HG03439 (cell line): ENCODE measurements around the gene MAP3K20.
"Not testable (repeated sequence)": the region's sequence is repeated elsewhere in the genome, so short reads cannot be mapped to it uniquely, and the experiment has no call there.

Experiments used
- ATAC-seq: cut with Tn5 transposase; IDR thresholded peaks from one replicate; pipeline ENCODE4 v1.9.1; 2021; ENCODE audit warnings: mild to moderate bottlenecking, moderate library complexity; ENCODE audit not compliant: unreplicated experiment

The MAP3K20 gene

GRCh38 chr2:173301549-173301948 lies 225.9 kb downstream of the MAP3K20 start:
- ATAC-seq = not testable (repeated sequence)

DNA sequence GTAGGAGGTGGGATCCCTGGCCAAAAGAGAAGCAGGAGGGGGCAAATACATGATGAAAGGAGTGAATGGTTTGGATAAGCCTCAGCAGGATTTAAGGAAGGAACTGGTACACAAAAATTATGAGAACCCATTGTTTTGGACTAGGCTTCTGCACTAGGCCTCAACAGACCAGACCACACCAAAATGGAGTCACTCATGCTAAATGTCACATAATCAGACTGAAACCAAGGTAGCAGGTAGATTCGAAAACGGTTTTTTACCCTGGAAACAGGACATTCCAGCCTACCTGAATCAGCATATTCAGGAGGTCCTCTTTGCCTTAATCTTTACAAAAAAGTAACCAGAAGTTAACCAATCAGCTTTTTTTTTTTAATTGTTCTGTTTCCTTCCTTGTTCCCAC lies 229.7 kb downstream of the MAP3K20 start:
- ATAC-seq = no peak

DNA sequence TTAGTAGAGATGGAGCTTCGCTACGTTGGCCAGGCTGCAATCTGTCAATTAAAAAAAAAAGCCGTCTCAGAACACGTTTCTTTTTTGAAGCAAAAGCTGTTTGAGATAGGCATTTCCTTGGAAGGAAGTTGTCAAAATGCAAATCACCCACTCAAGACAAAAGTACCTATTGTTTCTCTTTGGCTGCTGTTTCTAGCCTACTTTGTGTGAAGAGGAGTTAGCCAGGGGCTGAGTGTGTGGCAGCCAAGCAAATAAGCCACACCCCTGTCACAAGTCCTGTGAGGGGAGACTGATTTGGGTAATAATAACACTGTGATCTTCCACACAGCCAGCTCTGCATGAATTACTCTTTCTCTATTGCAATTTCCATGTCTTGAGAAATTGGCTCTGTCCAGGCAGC lies 231.6 kb downstream of the MAP3K20 start:
- peak; percentile 78 for ATAC-seq

DNA sequence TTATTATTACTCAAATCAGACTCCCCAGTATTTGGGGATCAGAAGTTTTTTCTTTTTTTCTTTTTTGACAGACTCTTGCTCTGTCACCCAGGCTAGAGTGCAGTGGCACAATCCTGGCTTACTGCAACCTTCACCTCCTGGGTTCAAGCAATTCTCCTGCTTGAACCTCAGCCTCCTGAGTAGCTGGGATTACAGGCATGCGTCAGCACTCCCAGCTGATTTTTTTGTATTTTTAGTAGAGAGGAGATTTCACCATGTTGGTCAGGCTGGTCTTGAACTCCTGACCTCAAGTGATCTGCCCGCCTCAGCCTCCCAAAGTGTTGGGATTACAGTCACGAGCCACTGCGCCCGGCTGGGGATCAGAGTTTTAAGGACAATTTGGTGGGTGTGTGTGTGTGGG lies 233.7 kb downstream of the MAP3K20 start:
- not testable (repeated sequence) for ATAC-seq

DNA sequence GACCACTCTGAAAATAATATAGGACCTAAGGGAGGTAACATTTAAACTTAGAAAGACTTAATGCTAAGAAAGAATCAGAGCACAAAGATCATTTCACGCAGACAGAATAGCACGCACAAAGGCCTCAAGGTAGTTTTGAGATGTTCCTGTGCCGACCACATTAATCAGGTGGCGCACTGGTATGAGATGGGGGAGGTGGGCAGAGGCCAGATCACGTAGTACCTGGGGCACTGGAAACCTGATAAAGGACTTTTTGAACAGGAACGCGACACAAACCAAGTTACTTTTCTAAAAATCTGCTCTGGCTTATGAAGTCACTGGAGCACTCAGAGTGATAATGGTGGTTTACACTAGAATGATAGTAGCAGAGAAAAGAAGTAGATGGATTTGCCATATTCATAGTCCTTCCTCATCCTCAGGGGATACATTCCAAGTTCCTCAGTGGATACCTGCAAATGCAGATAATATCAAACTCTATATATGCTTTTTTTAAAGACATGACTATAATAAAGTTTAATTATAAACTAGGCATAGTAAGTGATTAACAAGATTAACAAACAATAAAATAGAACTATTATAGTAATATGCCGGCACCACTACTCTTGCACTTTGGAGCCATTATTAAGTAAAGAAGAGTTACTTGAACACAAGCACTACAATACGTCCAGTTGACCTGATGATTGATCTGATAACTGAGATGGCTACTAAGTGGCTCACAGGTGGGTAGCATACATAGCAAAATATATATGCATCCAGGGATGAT lies 236.4 kb downstream of the MAP3K20 start:
- no peak for ATAC-seq
